ENCODE measurements around the gene NTM. TPM values are rescaled to one million over a fixed set of nuclear protein-coding genes. Genes with fewer than 3 reads are reported as not detected.

The NTM gene
- total RNA-seq, 2 donors from 2014 or later = 0.26 to 3.6 TPM

DNA sequence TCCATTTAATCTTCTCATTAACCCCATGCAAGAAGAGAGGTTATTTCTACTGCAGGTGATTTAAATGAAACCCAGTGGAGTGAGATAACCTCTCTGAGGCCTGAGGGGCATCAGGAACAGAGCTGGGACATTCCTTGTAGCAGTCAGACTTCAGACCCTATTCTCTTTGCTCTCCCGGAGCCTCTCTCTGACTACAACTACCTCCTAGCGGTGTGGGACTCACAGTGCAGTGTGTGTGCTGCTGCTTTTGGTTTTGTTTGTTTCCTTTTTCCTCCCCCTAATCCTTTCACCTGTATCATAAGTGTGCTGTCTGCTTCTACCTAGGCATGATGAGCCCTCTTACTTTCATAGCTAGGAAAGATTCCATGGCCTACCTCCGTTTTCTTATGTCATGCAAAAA, 769.6 kb downstream of the NTM start:
- no peak for ATAC-seq
- TF ChIP-seq, protein P1, sequence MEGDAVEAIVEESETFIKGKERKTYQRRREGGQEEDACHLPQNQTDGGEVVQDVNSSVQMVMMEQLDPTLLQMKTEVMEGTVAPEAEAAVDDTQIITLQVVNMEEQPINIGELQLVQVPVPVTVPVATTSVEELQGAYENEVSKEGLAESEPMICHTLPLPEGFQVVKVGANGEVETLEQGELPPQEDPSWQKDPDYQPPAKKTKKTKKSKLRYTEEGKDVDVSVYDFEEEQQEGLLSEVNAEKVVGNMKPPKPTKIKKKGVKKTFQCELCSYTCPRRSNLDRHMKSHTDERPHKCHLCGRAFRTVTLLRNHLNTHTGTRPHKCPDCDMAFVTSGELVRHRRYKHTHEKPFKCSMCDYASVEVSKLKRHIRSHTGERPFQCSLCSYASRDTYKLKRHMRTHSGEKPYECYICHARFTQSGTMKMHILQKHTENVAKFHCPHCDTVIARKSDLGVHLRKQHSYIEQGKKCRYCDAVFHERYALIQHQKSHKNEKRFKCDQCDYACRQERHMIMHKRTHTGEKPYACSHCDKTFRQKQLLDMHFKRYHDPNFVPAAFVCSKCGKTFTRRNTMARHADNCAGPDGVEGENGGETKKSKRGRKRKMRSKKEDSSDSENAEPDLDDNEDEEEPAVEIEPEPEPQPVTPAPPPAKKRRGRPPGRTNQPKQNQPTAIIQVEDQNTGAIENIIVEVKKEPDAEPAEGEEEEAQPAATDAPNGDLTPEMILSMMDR (IDR thresholded peaks at IDR 0.05) = no peak
- TF ChIP-seq POLR2A (IDR thresholded peaks at IDR 0.05) = no peak
- no peaks in the 10 kb centered on the region for H3K36me3 ChIP-seq (replicated peaks in 1 of 2; ENCODE audit: insufficient read depth in 1 of 2, low read depth in 2 of 2)
- no peak overlapping the region for H3K4me3 ChIP-seq
- H3K9me3 ChIP-seq = no peaks in the 10 kb centered on the region
- H3K4me1 ChIP-seq = peaks cover 4% of the 10 kb centered on the region
- intact Hi-C loops (cut with DNase I) = no loop called here
- no peak overlapping the region for H3K27ac ChIP-seq
- H3K27me3 ChIP-seq = no peaks in the 10 kb centered on the region
- DNase-seq = no peak
- 70 to 71% methylated on average over 3 of the region's 3 CpGs for WGBS, 2 donors

DNA sequence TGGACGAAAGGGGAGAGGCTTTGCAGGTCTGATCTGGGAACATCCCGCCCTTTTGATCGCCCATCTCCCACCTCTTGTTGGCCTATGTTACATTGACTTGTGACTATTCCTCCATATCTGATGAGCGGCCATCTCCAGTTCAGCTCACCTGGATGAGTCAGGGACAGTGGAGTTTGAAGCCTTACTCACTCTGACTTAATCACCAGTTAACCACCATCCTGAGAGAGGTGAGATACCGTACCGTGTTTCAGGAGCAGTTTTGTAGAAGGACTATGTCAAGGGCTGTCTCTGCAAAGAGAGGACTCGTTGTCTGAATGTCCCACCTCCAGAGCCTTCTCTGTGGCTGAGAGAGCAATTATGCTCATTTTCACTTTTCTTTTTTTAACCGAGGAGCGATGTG, 771.7 kb downstream of the NTM start:
- Histone ChIP-seq H3K4me3 (no peak overlapping the region), H3K36me3 (replicated peaks in 1 of 2; ENCODE audit: insufficient read depth in 1 of 2, low read depth in 2 of 2) (no peaks in the 10 kb centered on the region), H3K27me3 (no peaks in the 10 kb centered on the region), H3K4me1 (peaks cover 4% of the 10 kb centered on the region), H3K9me3 (no peaks in the 10 kb centered on the region), H3K27ac (no peak overlapping the region)
- DNase-seq (no peak), ATAC-seq (no peak)
- WGBS, 2 donors = 83 to 84% methylated on average over 9 of the region's 9 CpGs
- intact Hi-C loops (cut with DNase I) = no loop called here
- TF ChIP-seq, protein P1 (IDR thresholded peaks at IDR 0.05) = no peak
- no peak for TF ChIP-seq POLR2A (IDR thresholded peaks at IDR 0.05)

DNA sequence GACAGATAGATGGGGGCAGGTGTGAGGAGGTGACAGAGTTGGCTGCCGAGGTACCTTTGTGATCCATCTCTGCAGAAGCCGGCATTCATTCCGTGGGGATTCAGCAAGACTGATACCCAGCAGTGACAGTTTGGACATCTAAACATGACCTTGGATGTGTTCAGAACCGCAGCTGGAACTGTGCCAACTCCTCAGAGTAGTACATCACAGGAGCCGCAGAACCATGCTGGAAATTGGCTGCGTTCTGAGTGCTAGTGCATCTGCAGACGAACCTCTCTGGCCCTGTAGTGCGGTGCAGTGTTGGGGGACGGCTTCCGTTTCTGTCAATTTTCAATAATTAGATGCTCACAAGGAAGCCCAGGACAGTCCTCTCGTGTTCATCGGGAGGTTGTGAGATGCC, 772.1 kb downstream of the NTM start:
- ATAC-seq = no peak
- Histone ChIP-seq H3K36me3 (replicated peaks in 1 of 2; ENCODE audit: insufficient read depth in 1 of 2, low read depth in 2 of 2) (no peaks in the 10 kb centered on the region), H3K4me3 (no peak overlapping the region), H3K27me3 (no peaks in the 10 kb centered on the region), H3K27ac (no peak overlapping the region), H3K4me1 (peaks cover 4% of the 10 kb centered on the region), H3K9me3 (no peaks in the 10 kb centered on the region)
- intact Hi-C loops (cut with DNase I) = no loop called here
- no peak for TF ChIP-seq POLR2A (IDR thresholded peaks at IDR 0.05)
- TF ChIP-seq, protein P1 (IDR thresholded peaks at IDR 0.05) = no peak
- DNase-seq = no peak
- 62 to 67% methylated on average over 6 to 12 of the region's 12 CpGs for WGBS, 2 donors

DNA sequence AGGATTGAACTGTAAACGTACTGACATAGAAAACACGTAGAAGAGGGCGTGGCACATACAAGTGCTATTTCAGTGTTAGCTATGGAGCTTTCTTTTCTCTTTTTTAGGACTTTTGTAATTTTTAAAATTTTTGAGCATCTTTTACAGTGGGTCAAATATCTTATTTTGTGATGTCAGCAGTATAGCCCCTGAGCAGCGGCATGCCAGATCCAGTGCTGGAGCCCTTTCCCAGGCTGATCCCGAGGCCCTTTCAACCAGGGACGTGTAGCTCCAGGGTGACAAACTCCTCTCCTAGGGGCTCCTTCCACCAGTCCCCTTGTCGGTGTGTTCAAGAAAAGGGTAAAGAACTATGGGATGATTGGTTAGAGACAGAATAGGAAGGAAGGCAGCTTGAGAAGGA, 777.0 kb downstream of the NTM start:
- no peak for ATAC-seq

DNA sequence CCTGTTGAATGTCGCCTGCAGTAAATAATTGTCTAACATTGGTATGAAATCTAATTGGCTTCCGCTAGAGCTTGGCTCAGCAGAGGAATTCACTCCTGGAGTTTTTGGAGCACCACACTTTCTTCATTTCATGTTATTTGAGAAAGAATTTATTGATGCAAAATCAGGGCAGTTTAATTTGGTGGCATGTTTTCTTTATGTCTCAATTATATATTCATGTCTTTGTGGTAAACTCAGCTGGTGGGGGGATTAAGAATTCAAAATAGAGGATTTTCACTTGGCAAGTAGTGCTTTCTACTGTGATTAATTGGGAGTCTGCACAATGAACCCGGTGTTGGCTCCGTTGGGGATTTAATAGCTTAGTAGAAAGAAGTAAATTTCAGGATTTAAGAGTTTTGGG, 784.4 kb downstream of the NTM start:
- DNase-seq = no peak
- Histone ChIP-seq H3K36me3 (replicated peaks in 1 of 2; ENCODE audit: insufficient read depth in 1 of 2, low read depth in 2 of 2) (no peaks in the 10 kb centered on the region), H3K9me3 (no peaks in the 10 kb centered on the region), H3K27ac (no peak overlapping the region), H3K4me3 (no peak overlapping the region), H3K4me1 (no peaks in the 10 kb centered on the region), H3K27me3 (no peaks in the 10 kb centered on the region)
- intact Hi-C loops (cut with DNase I) = no loop called here
- no peak for TF ChIP-seq POLR2A (IDR thresholded peaks at IDR 0.05)
- TF ChIP-seq, protein P1 (IDR thresholded peaks at IDR 0.05) = no peak
- 57 to 62% methylated on average over 4 of the region's 4 CpGs for WGBS, 2 donors
- ATAC-seq = no peak

More for the DNA sequence above, 777.0 kb downstream of the NTM start:
- Histone ChIP-seq H3K27ac (no peak overlapping the region), H3K4me1 (no peaks in the 10 kb centered on the region), H3K27me3 (no peaks in the 10 kb centered on the region), H3K9me3 (no peaks in the 10 kb centered on the region), H3K4me3 (no peak overlapping the region), H3K36me3 (replicated peaks in 1 of 2; ENCODE audit: insufficient read depth in 1 of 2, low read depth in 2 of 2) (no peaks in the 10 kb centered on the region)
- no peak for TF ChIP-seq POLR2A (IDR thresholded peaks at IDR 0.05)
- TF ChIP-seq, protein P1 (IDR thresholded peaks at IDR 0.05) = no peak
- DNase-seq = no peak
- intact Hi-C loops (cut with DNase I) = no loop called here
- WGBS, 2 donors = 69 to 79% methylated on average over 7 of the region's 7 CpGs
